Measurements from ENCODE around the gene GNB1. TPM values are rescaled to one million over a fixed set of nuclear protein-coding genes. Genes with fewer than 3 reads are reported as not detected.

The GNB1 gene
- total RNA-seq, 2 experiments from 2014 or later, result 428 to 431 TPM

DNA sequence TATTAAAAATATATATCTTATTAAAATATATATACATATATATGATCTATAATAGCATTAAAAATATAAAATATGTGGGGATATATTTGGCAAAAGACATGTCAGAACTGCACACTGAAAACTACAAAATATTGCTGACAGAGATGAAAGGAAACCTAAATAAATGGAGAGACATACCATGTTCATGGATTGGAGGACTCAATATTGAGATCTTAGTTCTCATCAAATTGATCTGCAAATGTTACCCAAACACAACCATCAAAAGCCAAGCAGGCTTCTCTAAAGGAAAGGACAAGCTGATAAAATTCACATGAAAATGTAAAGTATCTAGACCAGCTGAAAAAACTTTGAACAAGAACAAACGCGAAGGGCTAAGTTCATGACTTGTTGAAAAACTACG lies 119.8 kb downstream of the GNB1 start:
- DNase-seq, result no peak
- no peaks in the 10 kb centered on the region for H3K27me3 Mint-ChIP-seq
- H3K27ac Mint-ChIP-seq, result no peak overlapping the region
- peaks cover 24% of the 10 kb centered on the region for H3K4me1 Mint-ChIP-seq
- H3K9me3 Mint-ChIP-seq, result peaks cover 11% of the 10 kb centered on the region
- ChIA-PET CTCF (no interaction called here), POLR2A (interaction anchor here (0.6 kb wide), 1 partner anchor 140 kb away, joined by 4 read pairs; no protein-coding TSS in a partner anchor)
- no peak overlapping the region for H3K4me3 Mint-ChIP-seq
- peaks cover 62% of the 10 kb centered on the region for H3K36me3 Mint-ChIP-seq (ENCODE audit: low read depth)

DNA sequence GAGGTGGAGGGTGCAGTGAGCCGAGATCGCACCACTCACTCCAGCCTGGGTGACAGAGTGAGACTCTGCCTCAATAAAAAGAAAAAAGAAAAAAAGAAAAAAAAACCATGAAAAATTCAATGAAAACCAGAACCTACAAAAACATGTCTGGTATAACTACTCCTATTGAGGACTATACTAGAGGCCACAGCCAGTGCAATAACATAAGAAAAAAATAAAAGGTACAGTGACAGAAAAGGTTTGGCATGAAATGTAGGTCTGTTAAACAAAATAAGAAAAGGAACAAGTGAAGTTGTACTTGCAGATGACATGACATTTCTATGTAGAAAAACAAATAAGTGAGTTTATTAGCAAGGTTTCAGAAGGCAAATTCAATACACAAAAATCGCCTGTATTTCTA lies 120.8 kb downstream of the GNB1 start:
- POLR2A ChIA-PET, result no interaction called here
- no peaks in the 10 kb centered on the region for H3K27me3 Mint-ChIP-seq
- H3K9me3 Mint-ChIP-seq, result peaks cover 11% of the 10 kb centered on the region
- H3K36me3 Mint-ChIP-seq (ENCODE audit: low read depth), result peaks cover 57% of the 10 kb centered on the region
- no peak overlapping the region for H3K27ac Mint-ChIP-seq
- no peak for DNase-seq
- no peak overlapping the region for H3K4me3 Mint-ChIP-seq
- peaks cover 14% of the 10 kb centered on the region for H3K4me1 Mint-ChIP-seq
- CTCF ChIA-PET, result interaction anchor here (0.7 kb wide), 1 partner anchor 8 kb away, joined by 3 read pairs; no protein-coding TSS in a partner anchor

DNA sequence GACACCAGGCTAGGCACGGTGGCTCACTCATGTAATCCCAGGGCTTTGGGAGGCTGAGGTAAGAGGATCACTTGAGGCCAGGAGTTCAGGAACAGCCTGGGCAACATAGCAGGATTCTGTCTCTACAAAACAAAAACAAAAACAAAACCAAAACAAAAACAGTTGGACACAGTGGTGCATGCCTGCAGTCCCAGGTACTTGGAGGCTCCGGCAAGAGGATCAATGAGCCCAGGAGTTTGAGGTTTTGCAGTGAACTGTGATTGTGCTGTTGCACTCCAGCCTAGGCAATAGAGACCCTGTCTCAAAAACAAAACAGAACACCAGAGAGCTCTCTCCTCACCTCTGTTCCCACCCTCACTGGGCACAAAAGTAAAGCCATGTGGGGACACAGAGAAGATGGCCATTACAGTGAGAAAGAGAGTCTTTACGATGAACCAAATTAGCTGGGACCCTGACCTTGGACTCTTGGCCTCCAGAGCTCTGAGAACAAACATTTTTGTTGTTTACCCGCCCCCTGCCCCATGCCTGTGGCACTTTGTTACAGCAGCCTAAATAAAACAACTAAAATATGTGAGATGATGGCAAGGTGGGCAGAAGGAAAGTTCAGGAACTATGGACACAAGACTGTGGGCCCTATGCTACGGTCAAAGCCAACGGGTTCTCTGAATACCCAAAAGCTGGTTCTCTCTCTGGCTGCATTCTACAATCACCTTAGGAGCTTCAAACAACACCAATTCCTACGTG lies 122.5 kb downstream of the GNB1 start:
- no peak overlapping the region for H3K27ac Mint-ChIP-seq
- peaks cover 11% of the 10 kb centered on the region for H3K9me3 Mint-ChIP-seq
- no peak for DNase-seq
- no peaks in the 10 kb centered on the region for H3K27me3 Mint-ChIP-seq
- POLR2A ChIA-PET, result no interaction called here
- peaks cover 8% of the 10 kb centered on the region for H3K4me1 Mint-ChIP-seq
- CTCF ChIA-PET, result interaction anchor here (1.0 to 1.3 kb wide), 3 partner anchors 10 to 137 kb away, joined by 3 read pairs; no protein-coding TSS in a partner anchor
- no peak overlapping the region for H3K4me3 Mint-ChIP-seq
- peaks cover 70% of the 10 kb centered on the region for H3K36me3 Mint-ChIP-seq (ENCODE audit: low read depth)

DNA sequence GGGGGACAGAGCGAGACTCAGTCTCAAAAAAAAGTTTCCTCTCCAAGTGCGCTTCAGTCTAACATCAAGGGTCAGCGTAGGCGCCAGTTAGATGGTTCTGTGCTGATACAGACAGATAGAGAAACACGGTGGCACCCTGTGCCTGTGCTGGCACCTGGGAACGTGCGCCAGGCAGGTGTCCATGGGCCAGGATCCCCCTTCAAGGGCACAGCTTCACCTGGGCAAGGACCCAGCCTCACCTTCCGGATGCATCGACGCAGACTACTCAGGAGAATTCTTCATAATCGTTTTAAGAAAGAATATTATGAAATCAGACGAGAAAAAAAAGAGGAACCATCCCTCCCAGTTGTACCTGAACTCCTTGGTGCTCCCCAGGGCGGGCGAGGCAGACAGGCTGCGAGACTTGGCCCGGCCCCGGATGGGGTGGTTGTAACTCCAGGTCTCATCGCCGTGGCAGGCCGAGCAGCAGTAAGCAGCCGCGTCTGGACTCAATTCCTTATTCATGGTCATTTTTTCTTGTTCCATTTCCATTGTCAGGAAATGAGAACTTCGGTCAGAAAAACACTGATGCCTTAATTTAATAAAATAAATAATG lies 125.9 kb downstream of the GNB1 start:
- POLR2A ChIA-PET, result no interaction called here
- CTCF ChIA-PET, result no interaction called here
- Mint-ChIP-seq H3K9me3 (peaks cover 4% of the 10 kb centered on the region), H3K4me1 (peaks cover 5% of the 10 kb centered on the region), H3K27me3 (no peaks in the 10 kb centered on the region), H3K36me3 (ENCODE audit: low read depth) (peaks cover 55% of the 10 kb centered on the region), H3K4me3 (no peak overlapping the region), H3K27ac (no peak overlapping the region)
- no peak for DNase-seq

- DNase-seq, result no peak
- Mint-ChIP-seq H3K4me1 (peaks cover 5% of the 10 kb centered on the region), H3K27ac (no peak overlapping the region), H3K9me3 (peaks cover 4% of the 10 kb centered on the region), H3K4me3 (no peak overlapping the region), H3K36me3 (ENCODE audit: low read depth) (peaks cover 52% of the 10 kb centered on the region), H3K27me3 (no peaks in the 10 kb centered on the region)
- POLR2A ChIA-PET, result no interaction called here
- CTCF ChIA-PET, result no interaction called here
Observed at GRCh38 chr1:1763657-1764621, 126.9 kb downstream of the GNB1 start.

DNA sequence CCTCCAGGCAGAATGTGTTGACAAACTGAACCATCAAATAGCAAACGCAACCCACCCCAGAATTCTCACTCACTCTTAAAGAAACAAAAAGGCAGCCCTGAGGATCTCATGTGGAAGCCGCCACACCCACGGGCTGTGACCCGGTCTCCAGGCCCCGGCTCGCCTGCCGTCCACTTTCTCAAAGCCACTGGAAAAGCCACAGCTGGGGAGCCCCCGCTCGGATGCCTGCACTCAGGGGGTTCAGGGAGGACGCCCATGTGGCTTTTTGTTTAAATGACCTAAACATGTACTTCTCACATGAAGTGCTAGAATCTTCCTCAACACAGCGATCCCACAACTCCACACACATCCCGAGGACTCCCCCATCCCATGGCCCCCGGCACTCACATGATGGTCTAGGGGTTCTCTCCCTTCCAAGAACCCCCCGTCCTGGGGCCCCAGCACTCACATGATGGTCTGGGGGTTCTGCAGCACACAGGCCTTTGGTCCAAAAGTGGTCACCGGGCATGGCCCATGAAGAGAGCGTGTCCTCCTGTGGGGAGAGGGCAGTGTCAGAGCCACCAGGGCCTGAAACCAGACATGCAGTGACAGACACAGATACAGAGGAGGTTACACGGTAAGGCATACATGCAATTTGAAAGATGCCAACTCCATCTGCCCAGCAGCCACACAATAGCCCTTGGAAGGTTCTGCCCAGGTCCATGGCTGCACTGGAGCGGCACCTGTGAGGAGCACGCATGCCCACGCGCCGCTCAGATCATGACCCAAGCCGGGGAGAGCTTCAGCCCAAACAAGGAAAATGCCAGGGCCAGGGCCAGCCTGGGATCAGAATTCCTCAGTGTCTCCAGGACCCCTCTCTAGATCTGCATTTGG lies 129.1 kb downstream of the GNB1 start:
- Mint-ChIP-seq H3K4me1 (no peaks in the 10 kb centered on the region), H3K9me3 (no peaks in the 10 kb centered on the region), H3K4me3 (no peak overlapping the region), H3K27me3 (no peaks in the 10 kb centered on the region), H3K27ac (no peak overlapping the region), H3K36me3 (ENCODE audit: low read depth) (peaks cover 39% of the 10 kb centered on the region)
- DNase-seq, result no peak
- POLR2A ChIA-PET, result no interaction called here
- CTCF ChIA-PET, result no interaction called here

DNA sequence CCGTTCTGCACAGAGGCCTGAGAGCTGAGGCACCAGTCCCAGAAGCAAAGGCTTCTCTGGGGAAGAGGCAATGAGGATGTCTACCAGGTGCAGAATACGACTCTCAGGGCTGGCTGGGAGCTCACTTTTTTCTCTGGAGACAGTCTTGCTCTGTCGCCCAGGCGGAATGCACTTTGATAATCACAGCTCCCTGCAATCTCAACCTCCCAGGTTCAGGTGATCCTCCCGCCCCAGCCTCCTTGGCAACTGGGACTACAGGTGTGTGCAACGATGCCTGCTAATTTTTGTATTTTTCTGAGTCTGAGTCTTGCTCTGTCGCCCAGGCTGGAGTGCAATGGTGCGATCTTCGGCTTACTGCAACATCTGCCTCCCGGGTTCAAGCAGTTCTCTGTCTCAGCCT lies 130.2 kb downstream of the GNB1 start:
- ChIA-PET POLR2A (no interaction called here), CTCF (no interaction called here)
- H3K9me3 Mint-ChIP-seq, result no peaks in the 10 kb centered on the region
- H3K4me3 Mint-ChIP-seq, result no peak overlapping the region
- no peaks in the 10 kb centered on the region for H3K27me3 Mint-ChIP-seq
- H3K4me1 Mint-ChIP-seq, result no peaks in the 10 kb centered on the region
- peaks cover 37% of the 10 kb centered on the region for H3K36me3 Mint-ChIP-seq (ENCODE audit: low read depth)
- DNase-seq, result no peak
- H3K27ac Mint-ChIP-seq, result no peak overlapping the region

DNA sequence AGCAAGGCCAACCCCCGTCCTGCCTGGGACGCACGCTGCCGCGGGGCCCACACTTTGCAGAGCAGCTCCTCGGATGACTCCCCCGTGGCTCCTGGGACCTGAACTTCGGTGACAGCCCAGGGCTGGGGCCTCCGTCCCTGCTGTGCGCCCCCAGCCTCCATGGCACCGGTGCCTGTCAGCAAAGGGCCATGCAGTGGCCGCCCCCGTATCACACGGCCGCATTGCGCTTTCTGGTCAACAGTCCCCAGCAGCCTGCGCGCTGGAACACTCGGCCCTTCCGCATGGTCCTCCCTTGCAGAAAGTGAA lies 130.6 kb downstream of the GNB1 start:
- H3K4me3 Mint-ChIP-seq, result no peak overlapping the region
- H3K36me3 Mint-ChIP-seq (ENCODE audit: low read depth), result peaks cover 38% of the 10 kb centered on the region
- H3K27ac Mint-ChIP-seq, result no peak overlapping the region
- no peak for DNase-seq
- no peaks in the 10 kb centered on the region for H3K9me3 Mint-ChIP-seq
- POLR2A ChIA-PET, result no interaction called here
- CTCF ChIA-PET, result no interaction called here
- H3K27me3 Mint-ChIP-seq, result no peaks in the 10 kb centered on the region
- H3K4me1 Mint-ChIP-seq, result no peaks in the 10 kb centered on the region

DNA sequence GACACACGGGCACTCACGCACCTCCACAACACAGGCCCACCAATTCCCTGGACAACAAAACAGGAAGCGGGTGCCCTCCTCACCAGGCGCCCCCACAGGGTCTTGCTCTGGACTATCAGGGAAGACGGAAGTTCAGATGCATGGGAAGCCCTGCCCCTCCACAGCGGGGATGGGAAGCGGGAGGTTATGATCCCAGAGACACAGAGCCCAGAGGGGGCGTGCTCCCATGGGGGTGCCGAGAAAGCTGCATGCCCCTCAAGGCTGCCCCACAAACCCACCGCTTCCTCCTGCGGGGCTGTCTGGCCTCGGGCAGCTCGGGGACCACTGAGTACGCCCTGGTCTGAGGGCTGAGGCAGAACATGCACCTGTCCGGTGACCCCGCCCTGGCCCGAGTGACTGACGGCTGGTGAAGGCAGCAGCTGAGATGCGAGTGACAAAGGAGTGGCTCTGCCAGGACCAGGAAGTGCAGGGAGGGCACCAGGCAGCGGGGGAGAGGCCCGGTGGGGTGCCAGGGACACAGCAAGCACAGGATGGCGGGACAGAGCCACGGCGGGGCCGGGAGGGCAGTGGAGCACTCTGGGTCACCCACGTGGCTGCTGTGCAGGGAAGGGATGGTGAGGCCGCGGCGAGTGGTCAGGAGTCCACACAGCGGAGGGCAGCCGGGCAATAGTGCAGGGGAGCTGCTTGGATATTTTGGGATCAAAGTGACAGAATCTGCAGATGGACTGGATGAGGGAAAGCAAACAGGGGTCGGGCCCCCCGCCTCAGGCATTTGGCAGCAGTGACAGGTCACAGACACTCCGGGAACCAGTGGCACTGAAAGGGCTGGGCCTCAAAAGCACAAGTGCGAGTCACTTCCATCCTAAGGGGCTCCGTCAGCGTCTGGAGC lies 131.2 kb downstream of the GNB1 start:
- Mint-ChIP-seq H3K27ac (no peak overlapping the region), H3K4me3 (no peak overlapping the region), H3K36me3 (ENCODE audit: low read depth) (peaks cover 37% of the 10 kb centered on the region), H3K27me3 (no peaks in the 10 kb centered on the region), H3K4me1 (no peaks in the 10 kb centered on the region), H3K9me3 (no peaks in the 10 kb centered on the region)
- CTCF ChIA-PET, result no interaction called here
- POLR2A ChIA-PET, result no interaction called here
- DNase-seq, result no peak

GRCh38 chr1:1758692-1759455 lies 132.0 kb downstream of the GNB1 start:
- H3K27ac Mint-ChIP-seq, result no peak overlapping the region
- CTCF ChIA-PET, result interaction anchor here (0.8 to 1.1 kb wide), 2 partner anchors 10 to 147 kb away, joined by 3 read pairs; no protein-coding TSS in a partner anchor

GRCh38 chr1:1758059-1758621 lies 132.7 kb downstream of the GNB1 start:
- H3K27ac Mint-ChIP-seq, result no peak overlapping the region
- ChIA-PET CTCF (interaction anchor here (0.8 to 1.1 kb wide), 2 partner anchors 11 to 148 kb away, joined by 3 read pairs; no protein-coding TSS in a partner anchor), POLR2A (interaction anchor here (0.6 kb wide), 1 partner anchor 25 kb away, joined by 3 read pairs; no protein-coding TSS in a partner anchor)

More at GRCh38 chr1:1758692-1759455, 132.0 kb downstream of the GNB1 start:
- POLR2A ChIA-PET, result no interaction called here
- Mint-ChIP-seq H3K27me3 (no peaks in the 10 kb centered on the region), H3K9me3 (no peaks in the 10 kb centered on the region), H3K4me1 (no peaks in the 10 kb centered on the region), H3K4me3 (no peak overlapping the region), H3K36me3 (ENCODE audit: low read depth) (peaks cover 32% of the 10 kb centered on the region)
- no peak for DNase-seq

More at GRCh38 chr1:1758059-1758621, 132.7 kb downstream of the GNB1 start:
- Mint-ChIP-seq H3K36me3 (ENCODE audit: low read depth) (peaks cover 31% of the 10 kb centered on the region), H3K9me3 (no peaks in the 10 kb centered on the region), H3K4me3 (no peak overlapping the region), H3K27me3 (no peaks in the 10 kb centered on the region), H3K4me1 (no peaks in the 10 kb centered on the region)
- no peak for DNase-seq

Measured in activated CD4-positive, alpha-beta memory T cell treated with anti-CD3 and anti-CD28 coated beads, Interleukin-2, amount 10 ng/mL, durations not matched to agents 7 days and 5 days (primary cell).